Karpas-422 (cell line): ENCODE results near the gene NDFIP2. TPM values are rescaled to one million over a fixed set of nuclear protein-coding genes. Genes with fewer than 3 reads are reported as not detected.

ENCODE experiments used
- DNase-seq: peaks from one replicate; pipeline ENCODE4 v3.0.0-alpha.2; 2015
- H2AFZ ChIP-seq: fragments of 200-600 bp; sonication (generic); 2 replicates; pipeline ENCODE4 v1.6.1; 2014; ENCODE audit warnings: antibody characterized with exemption, low read length, mixed read lengths
- H3K27ac ChIP-seq: fragments of 200-600 bp; sonication (generic); 2 replicates; pipeline ENCODE4 v1.5.1; 2014; ENCODE audit warnings: mild to moderate bottlenecking, low read length, moderate library complexity
- H3K27me3 ChIP-seq: fragments of 200-600 bp; sonication (generic); 2 replicates; pipeline ENCODE4 v1.6.1; 2014; ENCODE audit warnings: low read length, mixed read lengths
- H3K36me3 ChIP-seq: fragments of 200-600 bp; sonication (generic); 2 replicates; pipeline ENCODE4 v1.6.1; 2014; ENCODE audit warnings: low read length, mixed read lengths; ENCODE audit not compliant: insufficient read depth
- H3K4me1 ChIP-seq: fragments of 200-600 bp; sonication (generic); 2 replicates; pipeline ENCODE4 v1.6.1; 2014; ENCODE audit warnings: mild to moderate bottlenecking, low read length, mixed read lengths
- H3K4me2 ChIP-seq: fragments of 200-600 bp; sonication (generic); 2 replicates; pipeline ENCODE4 v1.6.1; 2014; ENCODE audit warnings: low read length, low read depth, mild to moderate bottlenecking; ENCODE audit not compliant: poor library complexity, severe bottlenecking
- H3K4me3 ChIP-seq: fragments of 200-600 bp; sonication (generic); 2 replicates; pipeline ENCODE4 v1.5.1; 2014; ENCODE audit warnings: mild to moderate bottlenecking, antibody characterized with exemption, low read length, mixed read lengths
- H3K79me2 ChIP-seq: fragments of 200-600 bp; sonication (generic); 2 replicates; pipeline ENCODE4 v1.6.1; 2014; ENCODE audit warnings: mild to moderate bottlenecking, low read length, mixed read lengths
- H3K9ac ChIP-seq: fragments of 200-600 bp; sonication (generic); 2 replicates; pipeline ENCODE4 v1.6.0; 2014; ENCODE audit warnings: low read length
- H3K9me2 ChIP-seq: fragments of 200-600 bp; sonication (generic), shearing (Covaris generic); replicated peaks from 2 replicates; pipeline ENCODE4 v1.6.0; 2014; ENCODE audit warnings: mild to moderate bottlenecking, low read length, moderate library complexity; ENCODE audit not compliant: insufficient read depth
- H3K9me3 ChIP-seq: fragments of 300-700, 200-600 bp; sonication (generic); 2 replicates; pipeline ENCODE4 v1.6.1; 2014; ENCODE audit warnings: low read length, mixed read lengths
- H4K20me1 ChIP-seq: fragments of 200-600 bp; sonication (generic); 2 replicates; pipeline ENCODE4 v1.6.1; 2014; ENCODE audit warnings: mild to moderate bottlenecking, antibody characterized with exemption, low read length, low read depth; ENCODE audit not compliant: insufficient read depth
- total RNA-seq: library from RNA; depleted of rRNA; stranded (reverse); fragments of >200 nt; shearing (Covaris generic); gene quantifications from 2 replicates; pipeline ENCODE4 v1.2.3, GENCODE V29; 2014; ENCODE audit warnings: low replicate concordance; rRNA removed

The NDFIP2 gene
- total RNA-seq, 1 experiment from 2014 or later: 30.2 TPM

GRCh38 chr13:79602936-79603335, 122.0 kb downstream of the NDFIP2 start:
- H4K20me1 ChIP-seq: no peaks in the 10 kb centered on the region
- H3K9me3 ChIP-seq: no peaks in the 10 kb centered on the region
- H3K4me2 ChIP-seq: no peak overlapping the region
- no peak overlapping the region for H3K4me3 ChIP-seq
- no peak overlapping the region for H3K27ac ChIP-seq
- no peak for DNase-seq
- no peaks in the 10 kb centered on the region for H3K4me1 ChIP-seq
- no peaks in the 10 kb centered on the region for H3K9me2 ChIP-seq
- H3K9ac ChIP-seq: no peak overlapping the region
- no peaks in the 10 kb centered on the region for H3K79me2 ChIP-seq
- no peaks in the 10 kb centered on the region for H3K36me3 ChIP-seq
- H2AFZ ChIP-seq: no peak overlapping the region
- H3K27me3 ChIP-seq: no peaks in the 10 kb centered on the region

- Histone ChIP-seq H3K79me2 (no peaks in the 10 kb centered on the region), H3K4me2 (no peak overlapping the region), H3K9ac (no peak overlapping the region), H3K4me3 (no peak overlapping the region), H3K9me3 (no peaks in the 10 kb centered on the region), H3K27me3 (no peaks in the 10 kb centered on the region), H2AFZ (no peak overlapping the region), H3K36me3 (no peaks in the 10 kb centered on the region), H3K27ac (no peak overlapping the region), H3K4me1 (no peaks in the 10 kb centered on the region), H4K20me1 (no peaks in the 10 kb centered on the region), H3K9me2 (no peaks in the 10 kb centered on the region)
- no peak for DNase-seq
Observed at GRCh38 chr13:79604752-79605151, 123.8 kb downstream of the NDFIP2 start.

Other genes starting within 250 kb of the NDFIP2 start
- 32.9 and 55.4 TPM in 2 replicates for gene RBM26, start 74.9 kb upstream of the NDFIP2 start, total RNA-seq